Activated CD8-positive, alpha-beta memory T cell treated with anti-CD3 and anti-CD28 coated beads for 24 hours (primary cell): ENCODE data around the gene TFCP2L1.
A peak's percentile ranks its signal among the peaks of the same experiment; 100 is the strongest.
"Not testable (repeated sequence)": the region's sequence is repeated elsewhere in the genome, so short reads cannot be mapped to it uniquely, and the experiment has no call there.

Experiments
- DNase-seq: peaks from one replicate; pipeline ENCODE4 v3.0.0-alpha.2; 2020

TFCP2L1 gene

DNA sequence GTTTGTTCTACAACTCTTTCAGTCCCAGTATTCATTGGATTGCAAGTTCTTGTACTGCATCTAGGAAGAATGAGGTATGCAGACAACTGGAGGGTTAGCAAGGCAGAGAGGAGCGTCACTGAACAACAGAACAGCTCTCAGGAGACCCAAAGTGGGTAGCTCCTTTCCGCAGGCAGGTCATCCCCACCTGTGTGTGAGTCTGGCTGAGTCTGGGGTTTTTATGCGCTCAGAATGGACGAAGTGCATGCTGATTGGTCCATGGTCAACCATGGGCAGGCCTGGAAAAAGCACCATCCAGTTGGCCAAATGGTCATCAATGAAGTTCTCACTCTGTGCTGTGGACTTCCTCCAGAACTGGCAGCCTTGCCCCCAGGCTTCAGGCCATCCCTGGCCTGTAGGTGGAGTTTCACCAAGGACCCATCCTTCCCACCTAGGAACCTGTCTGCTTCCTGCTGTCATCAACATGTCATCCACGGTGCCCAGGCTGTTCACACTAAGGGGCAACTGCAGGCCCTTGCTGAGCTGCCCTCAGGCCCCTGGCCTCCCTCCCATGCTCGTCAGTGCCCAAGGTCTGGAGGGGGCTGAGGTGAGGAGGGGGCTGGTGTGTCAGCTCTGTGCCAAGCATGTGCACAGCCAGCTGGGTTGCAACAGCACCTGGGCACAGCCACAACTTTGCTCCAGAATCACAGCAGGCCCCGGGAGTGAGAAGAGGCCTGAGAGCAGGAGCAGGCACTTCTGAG, 11.1 kb upstream of the TFCP2L1 start:
- DNase-seq, result no peak

DNA sequence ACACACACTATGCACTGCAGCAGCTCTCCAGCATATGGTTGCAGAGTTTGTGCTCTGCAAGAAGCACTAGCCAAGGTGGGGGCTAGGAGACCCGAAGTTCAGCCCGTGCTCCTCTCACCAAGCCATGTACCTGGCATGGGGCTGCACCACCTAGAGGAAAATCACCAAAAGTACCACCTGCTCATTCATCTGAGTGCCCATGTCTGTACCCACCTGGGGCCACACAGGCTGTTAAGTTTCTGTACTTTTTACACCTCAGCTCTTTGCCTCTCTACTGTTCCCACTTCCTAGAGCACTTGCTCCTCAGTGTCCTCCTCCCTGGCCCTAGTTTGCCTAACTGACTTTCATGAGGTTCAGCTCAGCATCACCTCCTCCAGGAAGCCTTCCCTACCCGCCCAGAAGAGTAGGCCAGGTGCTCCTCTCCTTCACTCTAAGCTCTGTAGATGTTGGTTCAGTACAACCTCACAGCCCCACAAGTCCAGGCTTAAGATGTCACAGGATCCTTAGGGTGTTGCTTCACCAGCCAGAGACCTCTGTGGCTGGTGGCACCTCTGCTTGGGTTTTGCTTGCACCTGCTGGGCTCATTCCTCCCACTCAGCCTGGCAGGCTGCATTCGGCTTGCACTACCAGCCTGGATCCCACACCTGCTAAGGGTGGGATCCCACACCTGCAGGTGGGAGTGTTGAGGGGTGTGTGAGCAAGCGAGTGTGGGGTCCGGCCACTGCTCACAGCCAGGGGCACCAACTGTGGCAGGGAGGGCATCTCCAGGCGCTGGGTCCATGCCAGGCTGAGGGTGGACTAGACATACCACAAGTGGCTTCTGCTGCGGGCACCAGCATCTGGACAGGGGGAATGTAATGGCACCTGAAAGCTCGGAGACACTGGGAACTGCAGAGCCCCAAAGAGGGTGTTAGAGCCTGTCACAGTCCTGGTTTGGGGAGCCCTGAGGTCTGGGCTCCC, 10.2 kb upstream of the TFCP2L1 start:
- peak; percentile 33 for DNase-seq

DNA sequence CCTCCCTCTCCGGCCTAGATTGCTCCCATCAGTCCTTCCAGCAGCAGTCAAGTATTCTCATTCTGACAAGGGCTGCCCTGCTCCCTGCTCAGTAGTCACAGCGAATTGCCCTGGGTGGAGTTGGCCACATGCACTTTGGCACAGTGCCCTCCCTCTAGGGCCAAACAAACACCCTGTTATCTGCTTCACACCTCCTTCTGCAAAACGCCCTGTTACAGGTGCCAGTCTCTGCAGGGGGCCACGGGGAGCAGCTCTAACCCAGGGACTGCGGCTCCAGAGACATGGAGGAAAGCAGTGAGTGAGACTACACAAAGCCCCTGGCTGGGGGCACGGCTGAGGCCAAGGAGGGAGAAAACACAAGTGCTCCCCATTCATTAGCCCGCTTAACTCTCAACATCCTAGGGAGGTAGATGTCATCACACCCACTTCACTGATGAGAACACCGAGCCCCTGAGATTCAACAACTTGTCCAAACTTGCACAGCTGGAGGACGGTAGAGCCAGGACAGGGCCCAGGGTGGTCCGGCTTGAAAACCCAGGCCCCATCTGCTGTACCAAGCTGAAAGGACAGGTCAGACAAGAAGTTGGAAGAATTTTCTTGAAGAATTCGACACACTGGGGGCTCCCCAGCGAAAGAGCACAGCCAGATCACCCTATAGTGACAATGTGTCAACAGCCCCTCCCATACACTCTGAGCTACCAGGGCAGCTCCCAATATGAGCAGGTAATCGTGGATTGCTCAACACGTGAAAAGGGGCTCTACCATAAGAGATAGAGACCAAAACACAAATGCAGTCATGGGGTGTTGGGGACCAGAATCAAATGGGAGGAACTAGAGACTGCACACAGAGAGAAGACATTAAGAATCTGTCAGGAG, 8.7 kb upstream of the TFCP2L1 start:
- DNase-seq, result peak; percentile 37

DNA sequence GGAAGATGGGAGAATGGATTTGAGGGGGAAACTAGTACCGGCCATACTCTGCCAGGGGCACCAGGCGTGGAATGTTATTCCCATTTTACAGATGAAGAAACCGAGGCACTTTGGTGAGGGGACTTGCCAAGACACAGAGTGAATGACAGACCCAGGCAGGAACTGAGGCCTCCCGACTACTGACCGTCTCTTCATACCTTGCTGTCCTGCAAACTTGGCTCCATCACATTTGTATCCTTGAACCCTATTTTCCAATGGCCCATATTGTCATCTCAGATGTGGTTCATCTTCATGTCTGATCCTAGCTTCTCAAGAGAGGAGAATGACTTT, 6.2 kb upstream of the TFCP2L1 start:
- DNase-seq, result no peak

DNA sequence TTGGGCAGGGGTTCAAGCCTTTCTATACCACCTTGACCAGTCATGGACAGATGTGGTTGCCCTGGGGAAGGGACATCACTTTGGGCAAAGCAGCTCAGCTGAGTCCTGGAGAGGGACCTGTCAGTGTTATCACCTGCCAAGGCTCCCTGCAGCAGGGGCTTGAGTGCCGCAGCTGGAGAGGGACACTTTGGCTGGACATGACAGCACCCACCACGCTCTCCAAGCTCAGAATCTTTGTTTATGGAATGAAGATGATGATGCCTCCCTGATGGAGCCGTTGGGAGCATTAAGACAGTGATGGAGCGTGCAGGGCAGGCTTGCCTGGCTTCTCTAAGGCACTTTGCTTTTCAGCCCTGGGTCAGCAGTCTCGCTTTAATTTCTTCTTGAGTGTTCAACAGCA, 4.3 kb upstream of the TFCP2L1 start:
- no peak for DNase-seq

DNA sequence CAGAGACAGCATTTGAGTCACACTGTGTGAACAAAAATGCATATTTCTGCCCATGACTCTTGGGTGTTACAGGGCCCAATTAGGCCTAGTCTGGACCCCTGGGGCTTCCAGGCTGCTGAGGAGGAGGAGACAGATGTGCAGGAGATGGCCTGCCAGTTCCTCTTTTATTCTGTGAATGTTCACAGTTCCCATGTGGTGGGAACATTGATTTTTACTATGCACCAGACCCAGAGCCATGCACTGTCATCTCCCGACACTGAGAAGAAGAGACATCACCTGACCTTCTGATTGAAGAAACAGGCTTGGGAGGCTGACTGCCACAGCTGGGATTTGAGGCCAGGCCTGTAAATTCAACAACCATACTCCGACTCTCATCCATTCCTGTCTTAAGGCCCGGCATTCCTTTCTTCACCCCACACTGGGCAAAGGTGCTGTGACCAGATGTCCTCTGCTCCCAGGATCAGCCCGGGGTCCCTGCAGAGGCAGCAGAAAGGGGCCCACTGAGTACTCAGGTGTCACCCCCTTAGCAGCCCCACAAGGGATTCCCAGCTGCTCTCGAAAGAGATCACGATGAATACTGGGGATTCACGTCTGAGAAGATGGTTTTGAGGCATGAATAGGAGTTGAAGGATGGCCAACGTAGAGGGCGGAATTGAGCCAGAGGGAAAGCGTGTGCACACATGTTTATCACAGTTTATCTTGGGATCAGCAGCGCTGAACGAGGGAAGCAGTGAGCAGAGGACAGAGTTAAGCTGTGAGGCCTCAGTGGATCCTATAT, 3.6 kb upstream of the TFCP2L1 start:
- no peak for DNase-seq

DNA sequence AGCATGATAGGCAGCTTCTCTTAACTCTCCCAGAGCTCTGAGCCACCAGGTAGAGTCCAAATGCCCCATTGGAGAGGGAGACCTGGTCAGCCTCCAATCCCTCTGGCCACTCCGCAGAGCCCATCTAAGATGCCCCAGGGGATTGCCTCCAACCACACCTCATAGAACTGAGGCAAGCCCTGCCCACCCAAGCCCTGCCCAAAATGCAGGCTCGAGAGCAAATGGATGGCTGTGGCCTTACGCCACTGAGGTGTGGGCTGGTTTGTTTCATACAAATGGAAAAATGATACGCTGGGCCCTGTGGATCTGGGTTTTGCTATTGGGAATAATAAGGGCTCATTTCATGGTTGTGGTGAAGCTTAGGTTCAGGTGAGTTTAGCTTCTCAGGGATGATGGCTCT, 3.0 kb upstream of the TFCP2L1 start:
- no peak for DNase-seq

DNA sequence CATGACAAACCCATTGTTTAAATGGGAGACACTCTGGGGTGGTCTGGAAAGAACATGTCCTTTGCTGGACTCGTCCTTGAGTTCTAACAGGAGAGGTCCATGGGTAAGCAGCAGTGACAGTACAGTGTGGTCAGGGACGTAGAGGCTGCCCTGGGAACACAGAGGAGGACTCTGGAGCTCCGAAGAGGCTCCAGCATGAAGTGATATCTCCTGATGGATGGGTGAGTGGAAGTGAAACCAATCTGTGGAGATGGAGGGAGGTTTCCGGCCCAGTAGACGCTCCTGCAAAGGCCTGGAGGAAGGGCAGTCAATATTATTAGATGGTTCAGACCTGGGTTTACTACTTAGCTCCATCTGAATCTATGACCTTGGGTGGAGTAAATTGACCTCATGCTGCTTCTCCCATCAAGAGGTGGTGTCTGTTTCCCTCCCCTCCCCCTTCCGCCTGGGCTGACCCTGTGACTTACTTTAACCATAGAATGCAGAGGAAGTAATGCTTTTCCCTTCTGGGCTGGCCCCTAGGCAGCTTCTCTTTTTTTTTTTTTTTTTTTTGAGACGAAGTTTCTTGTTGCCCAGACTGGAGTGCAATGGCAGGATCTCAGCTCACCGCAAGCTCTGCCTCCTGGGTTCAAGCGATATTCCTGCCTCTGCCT, 2.3 kb upstream of the TFCP2L1 start:
- DNase-seq, result no peak

DNA sequence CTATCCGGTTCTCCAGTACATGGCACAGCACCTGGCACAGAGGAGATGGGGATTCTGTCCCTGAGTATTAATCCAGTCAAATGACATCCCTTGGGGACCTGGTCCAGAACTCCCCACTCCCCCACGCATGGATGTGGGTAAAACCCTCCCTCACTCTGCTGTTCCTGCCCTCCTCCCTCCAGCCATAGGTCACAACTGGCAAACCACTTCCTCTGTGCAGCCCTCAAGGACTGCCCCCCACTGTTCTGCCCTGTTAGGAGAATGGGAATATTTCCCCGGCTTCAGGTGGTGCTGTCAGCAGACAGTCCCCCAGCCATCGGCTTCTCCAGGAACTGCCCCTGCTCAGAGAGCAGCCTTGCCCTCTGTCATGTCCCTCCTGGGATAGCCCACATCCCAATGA, 1.5 kb upstream of the TFCP2L1 start:
- no peak for DNase-seq

DNA sequence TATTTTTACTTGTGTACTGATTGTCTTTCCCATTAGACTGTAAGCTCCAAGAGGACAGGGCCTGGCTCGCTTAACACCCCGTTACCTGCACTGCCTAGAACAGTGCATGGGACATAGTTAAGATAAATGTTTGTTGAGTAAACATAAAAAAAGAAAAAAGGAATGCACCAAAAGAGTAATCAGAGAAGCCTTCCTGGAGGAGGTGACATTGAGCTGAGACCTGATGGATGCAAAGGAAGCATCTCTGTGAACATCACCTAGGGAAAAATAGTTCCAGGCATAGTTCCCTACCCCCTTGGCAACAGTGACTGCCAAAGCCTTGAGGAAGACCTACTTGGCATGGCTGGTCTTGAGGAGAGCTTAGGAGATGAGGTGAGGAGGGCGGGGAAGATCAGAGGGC, 924 bp upstream of the TFCP2L1 start:
- DNase-seq, result no peak

DNA sequence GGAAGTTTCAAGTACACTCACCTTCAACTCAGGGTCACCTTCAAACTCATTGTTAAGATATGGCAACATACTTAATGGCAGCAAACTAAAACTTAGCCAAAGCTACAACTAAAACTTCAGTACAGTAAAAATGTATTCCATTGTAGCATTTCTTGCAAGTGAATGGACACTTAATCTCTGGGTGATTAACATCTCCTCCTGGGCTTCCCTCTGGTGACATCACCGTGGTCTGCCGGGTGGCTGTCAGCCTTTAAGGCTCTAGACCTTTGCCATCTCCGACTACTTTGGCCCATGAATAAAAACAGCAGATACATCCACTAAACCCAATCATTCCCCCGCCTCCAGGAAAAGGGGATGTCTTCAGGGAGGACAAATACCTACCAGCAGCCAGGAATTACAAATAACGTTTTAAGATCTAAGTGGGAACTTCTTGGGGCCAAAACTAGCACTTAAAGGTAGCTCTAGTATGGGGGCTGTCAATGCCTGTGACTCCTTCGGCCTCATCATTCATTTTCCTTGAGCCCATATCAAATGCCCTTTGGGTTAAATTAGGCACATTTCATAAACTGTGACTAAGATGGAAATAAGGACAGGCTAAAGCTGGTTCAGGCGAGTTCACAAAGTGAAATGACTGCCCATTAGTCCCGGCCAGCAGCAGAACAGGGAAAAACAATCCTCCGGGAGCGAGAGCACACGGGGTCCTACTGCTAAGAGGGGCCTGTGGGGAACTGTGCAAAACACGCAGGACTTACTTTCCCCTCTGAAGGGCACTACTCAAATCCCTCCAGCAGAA, 1.1 kb downstream of the TFCP2L1 start:
- peak; percentile 26 for DNase-seq

DNA sequence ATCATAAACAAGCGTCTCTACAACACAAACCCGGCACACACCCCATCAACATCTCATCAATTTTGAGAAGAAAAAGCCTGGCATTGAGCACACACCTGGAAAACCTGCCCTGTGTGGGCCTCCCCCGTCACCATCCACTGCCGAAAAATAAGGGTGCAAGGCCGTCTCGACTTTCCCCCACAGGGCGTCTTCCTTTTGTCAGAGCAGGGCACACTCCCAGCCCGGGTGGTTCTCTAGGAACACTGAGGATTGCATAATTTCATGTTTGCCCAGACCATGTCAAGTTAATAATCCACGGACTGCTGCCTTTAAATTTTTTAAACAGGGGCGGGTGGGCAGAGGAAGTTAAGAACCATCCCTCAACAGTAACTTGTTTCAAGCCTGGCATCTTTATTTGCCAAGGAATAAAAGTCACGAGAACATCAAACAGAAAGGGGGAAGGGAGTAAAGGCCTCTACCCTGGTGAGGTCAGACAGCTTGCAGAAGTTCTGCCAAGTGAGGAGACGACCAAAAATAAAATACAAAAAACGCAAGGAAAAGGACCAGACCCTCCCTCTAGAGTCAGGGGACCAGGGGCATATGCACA, 2.1 kb downstream of the TFCP2L1 start:
- no peak for DNase-seq

DNA sequence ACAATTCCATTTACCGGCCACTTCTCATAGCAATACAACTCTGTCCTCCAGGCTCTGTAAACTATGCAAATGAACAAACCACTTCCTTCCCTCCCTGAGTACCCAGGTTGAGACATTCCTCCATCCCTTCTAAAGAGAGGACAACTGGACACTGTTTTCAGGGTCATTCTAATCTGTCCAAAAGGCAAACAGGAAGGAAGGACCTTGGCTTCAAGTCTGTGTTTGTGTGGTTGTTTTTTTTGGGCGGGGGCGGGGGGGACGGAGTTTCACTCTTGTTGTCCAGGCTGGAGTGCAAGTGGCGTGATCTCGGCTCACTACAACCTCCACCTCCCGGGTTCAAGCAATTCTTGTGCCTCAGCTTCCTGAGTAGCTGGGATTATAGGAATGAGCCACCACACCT, 3.3 kb downstream of the TFCP2L1 start:
- no peak for DNase-seq

DNA sequence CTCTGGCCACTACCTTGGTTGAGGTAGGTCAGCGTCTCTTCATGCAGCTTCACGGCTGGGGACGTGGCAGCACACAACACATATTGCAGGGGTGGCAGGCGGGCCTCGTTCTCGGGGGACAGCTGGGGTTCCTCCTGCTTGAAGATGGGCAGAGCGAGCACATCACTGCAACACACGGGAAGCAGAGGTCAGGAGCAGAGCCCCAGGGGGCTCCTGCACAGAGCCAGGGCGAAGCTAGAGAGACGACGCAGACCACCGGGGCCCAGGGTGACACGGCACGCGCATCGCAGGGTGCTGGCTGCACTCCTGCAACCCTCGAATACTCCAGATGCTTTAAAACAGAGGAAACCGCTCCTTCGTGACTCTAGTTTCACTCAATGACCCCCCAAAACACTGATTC, 3.9 kb downstream of the TFCP2L1 start:
- DNase-seq, result no peak

DNA sequence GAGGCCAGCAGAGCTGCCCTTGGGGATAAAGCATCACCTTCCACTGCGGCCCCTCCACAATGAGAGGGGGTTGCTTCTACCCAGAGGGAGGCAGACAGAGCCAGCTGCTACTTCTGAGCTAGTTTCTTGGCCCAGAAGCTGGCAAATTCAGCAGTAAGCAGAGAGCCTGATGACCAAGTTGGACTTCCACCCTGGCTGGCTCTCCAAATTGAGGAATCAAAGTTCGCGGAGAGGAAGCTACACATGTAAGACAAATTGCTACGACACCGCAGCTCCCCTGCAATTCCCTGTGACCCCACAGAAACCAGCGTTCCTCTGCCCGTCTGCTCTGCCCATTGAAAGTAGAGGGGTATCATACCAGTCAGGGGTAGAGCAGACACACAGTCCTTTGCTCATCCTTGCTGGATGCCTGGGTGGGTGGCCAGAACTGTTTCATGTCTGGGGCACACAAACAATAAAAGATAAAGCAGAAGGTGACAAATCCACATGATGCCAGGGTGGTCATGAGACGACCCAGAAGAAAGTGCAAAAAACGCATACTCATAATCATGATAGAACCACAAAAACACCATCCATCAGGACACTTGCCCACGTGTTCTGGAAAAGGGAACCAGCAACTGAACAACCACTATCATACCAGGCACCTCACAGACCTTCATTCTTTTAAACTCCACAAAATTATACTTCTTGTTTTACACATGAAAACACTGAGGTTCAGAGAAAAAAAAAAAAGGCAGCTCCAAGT, 5.4 kb downstream of the TFCP2L1 start:
- DNase-seq, result no peak

DNA sequence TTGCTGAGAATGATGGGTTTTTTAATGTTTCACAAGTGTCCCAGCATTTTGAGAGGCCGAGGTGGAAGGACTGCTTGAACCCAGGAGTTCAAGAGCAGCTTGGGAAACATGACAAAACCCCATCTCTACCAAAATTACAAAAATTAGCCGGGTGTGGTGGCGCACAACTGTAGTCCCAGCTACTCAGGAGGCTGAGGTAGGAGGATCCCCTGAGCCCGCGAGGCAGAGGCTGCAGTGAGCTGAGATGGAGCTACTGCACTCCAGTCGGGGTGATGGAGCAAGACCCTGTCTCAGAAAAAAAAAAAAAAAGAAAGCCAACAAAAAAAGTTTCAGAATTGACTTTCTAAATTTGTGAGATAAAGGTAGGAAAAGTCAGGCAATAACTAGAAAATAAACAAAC, 8.7 kb downstream of the TFCP2L1 start:
- DNase-seq, result no peak

DNA sequence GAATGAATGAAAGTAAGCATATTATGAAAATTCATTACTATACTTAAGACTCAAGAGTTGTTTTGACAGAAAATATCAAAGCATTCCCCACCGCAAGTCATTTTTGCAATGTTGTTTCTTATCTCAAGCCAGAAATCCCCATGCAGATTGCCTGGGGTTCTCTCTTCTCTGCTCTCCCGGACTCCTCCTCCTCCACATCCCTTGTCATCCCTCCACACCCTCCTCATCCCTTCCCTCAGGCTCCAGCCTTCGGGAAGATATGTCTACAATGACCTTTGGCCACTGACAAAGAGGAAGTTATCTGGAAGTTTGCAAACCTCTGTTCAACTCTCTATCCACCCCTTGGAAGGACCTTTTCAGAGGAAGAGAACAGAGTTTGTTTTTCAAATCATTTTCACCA, 11.9 kb downstream of the TFCP2L1 start:
- DNase-seq, result no peak

DNA sequence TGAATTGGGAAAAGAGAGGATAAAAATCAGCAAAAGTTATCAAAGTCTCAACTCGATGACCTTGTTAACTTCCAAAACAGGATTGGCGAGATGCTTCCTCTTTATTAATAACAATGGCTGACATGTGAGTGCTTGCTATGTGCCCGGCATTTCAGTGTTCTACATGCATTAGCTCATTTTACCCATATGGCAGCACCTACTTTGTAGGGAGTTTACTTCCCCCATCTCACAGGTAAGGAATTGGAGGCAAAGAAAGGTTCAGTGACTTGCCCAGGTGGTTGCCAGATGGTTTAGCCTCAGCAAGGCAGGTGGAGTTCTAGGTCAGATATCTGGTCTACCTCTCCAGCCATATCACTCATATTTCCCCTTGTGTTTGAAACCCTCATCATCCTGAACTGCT, 12.4 kb downstream of the TFCP2L1 start:
- no peak for DNase-seq

DNA sequence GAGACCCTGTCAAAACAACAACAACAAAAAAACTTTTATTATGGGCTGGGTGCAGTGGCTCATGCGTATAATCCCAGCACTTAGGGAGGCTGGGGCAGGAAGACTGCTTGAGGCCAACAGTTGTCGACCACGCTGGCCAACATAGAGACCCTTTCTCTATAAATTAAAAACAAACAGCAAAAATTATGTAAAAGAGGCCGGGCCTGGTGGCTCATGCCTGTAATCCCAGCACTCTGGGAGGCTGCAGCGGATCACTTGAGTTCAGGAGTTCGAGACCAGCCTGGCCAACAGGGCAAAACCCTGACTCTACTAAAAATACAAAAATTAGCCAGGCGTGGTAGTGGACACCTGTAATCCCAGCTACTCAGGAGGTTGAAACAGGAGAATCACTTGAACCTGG, 15.6 kb downstream of the TFCP2L1 start:
- DNase-seq, result not testable (repeated sequence)

DNA sequence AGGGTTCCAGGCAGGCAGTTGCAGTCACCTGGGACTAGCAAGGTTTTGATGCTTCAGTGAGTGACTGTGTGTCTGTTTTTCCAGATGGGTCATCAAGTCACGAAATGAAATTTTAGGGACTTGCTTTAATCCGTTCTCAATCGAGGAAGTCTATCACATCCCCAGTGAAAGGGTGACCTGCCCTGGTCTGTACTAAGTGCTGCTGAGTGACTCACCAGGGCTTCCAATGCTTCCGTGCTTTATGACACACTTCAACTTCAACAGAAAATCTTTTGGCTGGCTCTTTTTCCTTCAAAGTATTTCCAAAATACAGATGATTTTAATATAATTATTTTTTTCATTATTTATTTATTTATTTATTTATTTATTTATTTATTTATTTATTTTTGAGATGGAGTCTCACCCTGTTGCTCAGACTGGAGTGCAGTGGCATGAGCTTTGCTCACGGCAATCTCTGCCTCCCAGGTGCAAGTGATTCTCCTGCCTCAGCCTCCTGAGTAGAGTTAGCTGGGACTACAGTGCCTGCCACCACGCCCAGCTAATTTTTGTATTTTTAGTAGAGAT, 18.4 kb downstream of the TFCP2L1 start:
- no peak for DNase-seq
